ENCODE measurements around the gene KRTAP5-2. TPM values are rescaled to one million over a fixed set of nuclear protein-coding genes. Genes with fewer than 3 reads are reported as not detected.

Gene KRTAP5-2
- total and polyA plus RNA-seq, 2 of the 4 experiments (the other 2 are of a cell fraction), result not detected

- BruUV-seq (replicated peaks), result no TSS peak
- no peak for TF ChIP-seq MXI1 (IDR thresholded peaks at IDR 0.05; ENCODE audit: borderline replicate concordance, low read depth, low read length)
- Histone ChIP-seq H3K18ac (ENCODE audit: low read depth, low read length) (no peak overlapping the region), H2AK5ac (ENCODE audit: low read depth, low read length) (no peak overlapping the region), H4K20me1 (ENCODE audit: insufficient read depth, low read length) (peaks cover 23% of the 10 kb centered on the region), H3K9me1 (ENCODE audit: insufficient read depth, low read length) (no peaks in the 10 kb centered on the region), H3K4me3 (ENCODE audit: insufficient read depth, low read depth, low read length) (no peak overlapping the region), H4K8ac (ENCODE audit: low read depth in 2 of 2, low read length in 2 of 2) (no peak overlapping the region), H2BK20ac (ENCODE audit: low read depth, low read length) (no peak overlapping the region), H4K5ac (ENCODE audit: low read depth, low read length) (no peak overlapping the region), H3K79me1 (ENCODE audit: low read depth in 1 of 2, low read length in 2 of 2) (peaks cover 7 to 15% of the 10 kb centered on the region in 2 experiments; a peak in 2 of 4 replicates), H3K9me3 (ENCODE audit: control insufficient read depth, insufficient read depth, low read length) (peaks cover 8% of the 10 kb centered on the region), H2BK5ac (ENCODE audit: low read depth, low read length, poor library complexity, severe bottlenecking) (no peak overlapping the region), H2AFZ (replicated peaks; ENCODE audit: low read length, poor library complexity) (peak overlapping the region; percentile 72), H3K27me3 (ENCODE audit: control insufficient read depth, insufficient read depth, low read length) (peaks cover 31% of the 10 kb centered on the region), H2AK9ac (replicated peaks; ENCODE audit: low read depth, low read length, poor library complexity) (peak overlapping the region; percentile 7), H3K4ac (ENCODE audit: low read depth, low read length) (no peak overlapping the region), H2BK120ac (ENCODE audit: low read depth, low read length) (no peak overlapping the region), H2BK15ac (ENCODE audit: low read depth, low read length) (no peak overlapping the region), H3K4me1 (ENCODE audit: control insufficient read depth, insufficient read depth, low read length) (peaks cover 3% of the 10 kb centered on the region), H3K9ac (ENCODE audit: low read depth, low read length) (no peak overlapping the region), H3K4me2 (ENCODE audit: low read depth, low read length) (no peak overlapping the region), H3K14ac (replicated peaks; ENCODE audit: low read depth, low read length) (no peak overlapping the region), H3K23ac (ENCODE audit: low read depth, low read length) (no peak overlapping the region), H4K91ac (ENCODE audit: insufficient read depth, low read depth, low read length) (no peak overlapping the region), H3K56ac (ENCODE audit: extremely low read depth, insufficient read depth, low read length) (no peak overlapping the region), H3K27ac (ENCODE audit: insufficient read depth, low read length) (no peak overlapping the region), H3K36me3 (ENCODE audit: control insufficient read depth, insufficient read depth, low read length) (no peaks in the 10 kb centered on the region)
- in situ Hi-C loops (cut with MboI; ENCODE audit: low sequenced_read_pairs), result no loop called here
- dilution Hi-C loops (cut with HindIII; ENCODE audit: low sequenced_read_pairs, unreplicated experiment), result no loop called here
- WGBS, 2 experiments (ENCODE audit: extremely low coverage in 2 of 2, insufficient read length in 1 of 2), result 20% methylated on average over 1 of the region's 7 CpGs; no CpG with 5 or more reads in 1 of the 2 experiments
- ChIA-PET POLR2A (ENCODE audit: unreplicated experiment) (interaction anchor here (1.0 kb wide), 1 partner anchor 28 kb away, joined by 5 read pairs; no protein-coding TSS in a partner anchor), CTCF (interaction anchor here (0.6 to 4.4 kb wide), 16 partner anchors 9 to 307 kb away, joined by 3 to 30 read pairs (median 5); no protein-coding TSS in a partner anchor)
- DNase-seq (no peak), ATAC-seq (ENCODE audit: low read depth) (no peak)
- intact Hi-C loops (cut with micrococcal nuclease), result loop anchor here (1.0 kb wide), 1 partner anchor 29 kb away; no protein-coding TSS in a partner anchor
Observed at GRCh38 chr11:1574933-1575242, 23.2 kb downstream of the KRTAP5-2 start.
